GM19452 (cell line): ENCODE data around the gene STRA8.

Experiments
- ATAC-seq: cut with Tn5 transposase; IDR thresholded peaks from one replicate; pipeline ENCODE4 v1.9.1; 2021; ENCODE audit not compliant: unreplicated experiment

Gene STRA8

DNA sequence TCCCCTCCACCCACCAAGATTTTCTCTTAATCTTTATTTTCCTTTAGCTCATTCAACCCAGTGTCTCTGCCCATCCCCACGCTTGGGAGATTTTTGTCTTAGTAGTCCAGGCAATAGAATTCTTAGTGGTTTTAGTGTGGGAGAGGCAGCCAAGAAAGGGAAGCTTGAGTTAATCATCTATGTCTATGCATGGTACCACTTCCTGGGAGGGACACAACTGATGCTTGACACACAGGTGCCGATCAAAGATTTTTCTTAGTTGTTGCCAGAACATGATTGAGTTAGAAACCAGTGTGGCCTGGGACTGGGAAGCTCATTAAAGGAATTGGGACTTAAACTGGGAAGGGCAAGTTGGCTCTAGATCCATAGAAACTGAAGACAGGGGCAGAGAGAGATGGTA is 3.1 kb downstream of the STRA8 start:
- ATAC-seq: peak; percentile 86

DNA sequence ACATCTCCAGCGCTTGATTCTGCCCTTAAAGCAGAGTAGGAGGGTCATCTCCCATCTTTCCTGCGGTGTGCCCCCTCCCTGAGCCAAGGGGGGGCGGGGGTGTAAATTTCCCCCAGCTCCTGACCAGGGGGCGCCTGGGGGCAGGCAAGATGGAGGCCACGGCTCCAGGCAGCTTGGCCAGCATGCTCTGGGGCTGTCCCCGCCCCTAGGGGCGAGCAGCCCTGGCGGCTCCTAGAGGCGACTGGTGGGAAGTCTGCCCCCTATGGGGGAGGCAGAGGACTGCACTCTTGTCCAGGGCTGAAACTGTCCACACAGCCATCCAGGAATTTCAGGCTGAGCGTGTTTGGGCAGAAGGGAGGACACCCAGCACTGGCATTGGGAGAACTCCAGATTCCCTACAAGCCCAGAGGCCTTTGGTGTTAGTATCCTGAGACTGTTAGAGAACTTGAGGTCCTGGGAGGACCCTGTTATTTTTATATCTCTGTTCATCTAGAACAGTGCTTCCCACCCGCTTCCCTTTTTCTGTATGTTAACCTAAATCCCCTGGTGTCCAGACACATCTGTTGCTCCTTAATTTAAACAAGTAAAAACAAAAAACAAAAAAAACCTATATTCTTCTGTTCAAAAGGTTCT is 4.6 kb downstream of the STRA8 start:
- no peak for ATAC-seq

DNA sequence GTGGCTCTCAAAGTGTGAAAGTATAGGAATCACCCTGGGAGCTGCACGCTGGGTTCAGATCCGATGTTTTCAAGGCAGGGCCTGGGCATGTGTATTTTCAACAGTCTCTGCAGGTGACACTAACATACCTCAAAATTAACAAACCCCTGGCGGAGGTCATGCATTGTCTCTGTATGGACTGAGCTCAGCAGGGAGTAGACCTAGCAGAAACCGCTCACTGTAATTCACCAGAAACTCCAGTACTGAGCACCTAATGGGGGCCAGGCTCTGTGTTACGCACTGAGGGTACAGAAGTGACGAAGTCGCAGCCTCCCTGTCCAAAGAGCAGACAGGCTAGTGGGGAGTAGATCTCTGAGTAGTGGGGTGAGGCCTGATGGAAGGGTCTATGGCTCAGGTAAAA is 5.6 kb downstream of the STRA8 start:
- no peak for ATAC-seq

DNA sequence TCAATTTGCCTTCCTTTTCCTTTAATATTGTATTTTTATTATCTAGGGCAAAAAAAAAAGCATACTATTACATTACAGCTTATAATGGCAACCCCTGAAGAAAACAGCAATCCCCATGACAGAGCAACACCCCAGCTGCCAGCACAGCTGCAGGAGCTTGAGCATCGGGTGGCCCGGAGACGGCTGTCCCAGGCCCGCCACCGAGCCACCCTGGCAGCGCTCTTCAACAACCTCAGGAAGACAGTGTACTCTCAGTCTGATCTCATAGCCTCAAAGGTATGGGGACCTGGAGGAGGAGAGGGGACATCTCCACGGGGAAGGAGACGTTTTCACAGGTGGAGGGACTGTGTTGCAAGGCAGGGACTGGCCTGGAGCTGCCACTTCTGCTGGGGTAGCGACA is 6.8 kb downstream of the STRA8 start:
- no peak for ATAC-seq

DNA sequence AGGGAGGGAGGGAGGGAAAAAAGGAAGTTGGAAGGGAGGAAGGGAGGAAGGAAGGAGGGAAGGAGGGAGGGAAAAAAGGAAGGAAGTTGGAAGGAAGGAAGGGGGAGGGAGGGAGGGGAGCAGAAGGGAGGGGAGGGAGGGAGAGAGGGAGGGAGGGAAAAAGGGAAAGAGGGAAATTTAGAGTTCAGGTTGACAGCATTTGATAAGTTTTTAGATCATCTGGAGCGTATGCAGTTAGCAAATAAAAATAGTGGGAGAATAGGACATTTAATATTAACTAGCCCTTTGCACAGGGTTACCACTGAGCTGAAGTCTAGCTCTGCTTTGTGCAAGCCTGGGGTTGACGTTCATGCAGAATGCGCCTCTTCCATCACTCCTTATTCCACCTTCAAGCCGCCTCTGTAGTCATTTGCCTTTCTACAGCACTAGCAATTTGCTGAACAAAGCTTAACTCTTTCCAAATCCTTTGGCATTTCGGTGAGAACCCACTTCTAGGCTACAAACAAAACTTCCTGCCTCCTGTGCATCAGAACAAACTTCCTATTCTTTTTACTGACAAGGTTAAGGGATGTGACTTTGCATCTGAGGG is 8.6 kb downstream of the STRA8 start:
- ATAC-seq: no peak

DNA sequence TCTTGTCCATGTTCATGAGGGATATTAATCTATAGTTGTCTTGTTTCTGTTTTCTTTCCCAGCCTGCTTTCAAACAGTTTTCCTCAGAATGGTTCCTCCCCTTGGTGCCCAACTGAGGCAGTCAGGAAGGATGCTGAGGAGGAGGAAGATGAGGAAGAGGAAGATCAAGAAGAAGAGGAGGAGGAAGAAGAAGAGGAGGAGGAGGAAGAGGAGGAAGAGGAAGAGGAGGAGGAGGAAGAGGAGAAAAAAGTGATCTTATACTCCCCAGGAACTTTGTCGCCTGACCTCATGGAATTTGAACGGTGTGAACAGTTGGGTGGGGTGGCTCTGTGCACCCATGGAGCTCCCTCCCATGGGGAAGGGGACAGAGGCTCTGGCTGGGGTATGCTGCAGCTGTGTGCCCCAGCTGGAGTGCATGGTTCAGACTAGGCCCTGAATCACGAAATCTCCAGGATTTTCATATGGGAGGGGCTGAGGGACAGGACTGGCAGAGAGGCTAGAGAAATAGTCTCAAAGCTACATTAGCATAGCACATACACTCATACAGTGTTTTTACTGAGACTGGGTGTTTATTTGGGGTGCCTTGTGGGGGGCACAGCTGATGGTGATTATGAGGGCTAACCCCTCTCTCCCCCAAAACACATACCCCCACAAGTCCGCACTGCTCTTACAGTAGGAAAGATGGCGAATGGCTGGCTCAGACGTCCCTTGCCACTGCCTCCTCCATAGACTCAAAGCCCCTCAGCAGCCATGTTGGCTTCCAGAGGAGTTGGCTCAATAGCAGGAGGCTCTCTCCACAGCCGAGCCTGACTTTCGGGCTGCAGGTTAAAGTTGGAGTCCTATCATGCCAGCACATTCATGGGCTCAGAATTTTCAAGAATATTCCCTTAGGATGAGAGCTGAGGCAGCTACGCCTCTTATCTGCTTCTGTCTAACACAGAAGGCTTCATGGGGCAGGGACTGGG is 11.9 kb downstream of the STRA8 start:
- no peak for ATAC-seq

DNA sequence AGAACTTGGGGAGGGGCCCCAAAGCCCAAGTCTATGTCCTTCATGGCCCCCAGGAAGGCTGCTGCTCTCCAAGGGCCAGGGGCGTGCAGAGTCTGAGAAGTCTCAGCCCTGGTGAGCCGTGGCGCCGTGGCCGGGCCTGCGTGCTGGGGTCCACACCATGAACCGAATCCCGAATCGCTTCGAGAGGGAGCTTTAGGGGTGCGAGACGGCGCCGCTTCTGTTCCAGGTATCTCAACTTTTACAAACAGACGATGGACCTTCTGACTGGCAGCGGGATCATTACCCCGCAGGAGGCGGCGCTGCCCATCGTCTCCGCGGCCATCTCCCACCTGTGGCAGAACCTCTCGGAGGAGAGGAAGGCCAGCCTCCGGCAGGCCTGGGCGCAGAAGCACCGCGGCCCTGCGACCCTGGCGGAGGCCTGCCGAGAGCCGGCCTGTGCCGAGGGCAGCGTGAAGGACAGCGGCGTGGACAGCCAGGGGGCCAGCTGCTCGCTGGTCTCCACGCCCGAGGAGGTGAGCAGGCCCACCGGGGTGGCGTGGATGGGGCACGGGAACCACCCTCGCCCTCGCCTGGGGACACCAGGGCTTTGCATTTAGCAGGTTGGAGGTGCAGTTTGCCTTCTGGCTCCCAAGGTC is 12.7 kb downstream of the STRA8 start:
- ATAC-seq: no peak

DNA sequence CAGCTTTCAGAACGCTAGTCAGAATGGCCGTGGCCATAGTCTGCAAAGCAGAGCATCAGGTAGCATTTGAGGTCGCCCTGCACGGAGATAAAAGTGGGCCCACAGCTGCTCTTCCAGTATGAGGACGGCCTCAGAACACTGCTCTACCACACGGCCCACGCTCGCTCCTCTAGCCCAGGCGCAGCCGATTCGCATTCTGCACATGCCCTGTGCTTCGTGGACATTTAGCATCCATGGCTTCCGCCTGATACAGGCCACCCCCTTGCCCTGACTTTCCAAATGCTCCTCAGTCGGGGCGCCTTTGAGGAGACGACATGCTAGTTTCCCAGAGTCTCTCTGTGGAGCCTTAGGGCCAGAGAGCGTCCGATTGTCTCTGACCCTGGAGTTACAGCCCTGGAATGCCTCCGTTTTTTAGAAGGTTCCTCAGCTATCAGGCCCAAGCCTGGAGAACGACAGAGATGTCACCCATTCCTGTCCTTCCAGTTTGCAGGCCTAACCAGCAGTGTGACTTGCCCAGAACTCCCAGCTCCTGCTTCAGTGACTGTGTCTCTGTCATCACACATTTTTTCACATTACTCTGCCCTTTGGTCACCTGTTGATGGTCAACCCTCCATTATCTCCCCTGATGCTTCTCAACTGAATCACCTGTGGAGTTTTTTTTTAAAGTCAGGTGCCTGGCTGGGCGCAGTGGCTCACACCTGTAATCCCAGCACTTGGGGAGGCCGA is 14.3 kb downstream of the STRA8 start:
- no peak for ATAC-seq

DNA sequence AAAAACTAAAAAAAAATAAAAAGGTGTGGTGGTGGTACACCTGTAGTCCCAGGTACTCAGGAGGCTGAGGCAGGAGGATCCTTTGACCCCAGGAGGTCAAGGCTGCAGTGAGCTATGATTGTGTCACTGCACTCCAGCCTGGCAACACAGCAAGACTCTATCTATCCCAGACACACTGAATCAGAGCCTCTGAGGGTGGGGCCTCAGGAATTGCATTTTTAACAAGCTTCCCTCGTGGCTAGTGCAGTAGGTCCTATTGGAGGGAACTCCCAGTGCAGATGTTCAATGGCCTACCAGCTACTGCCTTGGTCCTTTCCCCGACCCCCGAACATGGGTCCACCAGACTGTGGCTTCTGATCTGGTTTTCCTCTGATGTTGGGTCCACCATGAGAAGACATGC is 14.9 kb downstream of the STRA8 start:
- no peak for ATAC-seq

DNA sequence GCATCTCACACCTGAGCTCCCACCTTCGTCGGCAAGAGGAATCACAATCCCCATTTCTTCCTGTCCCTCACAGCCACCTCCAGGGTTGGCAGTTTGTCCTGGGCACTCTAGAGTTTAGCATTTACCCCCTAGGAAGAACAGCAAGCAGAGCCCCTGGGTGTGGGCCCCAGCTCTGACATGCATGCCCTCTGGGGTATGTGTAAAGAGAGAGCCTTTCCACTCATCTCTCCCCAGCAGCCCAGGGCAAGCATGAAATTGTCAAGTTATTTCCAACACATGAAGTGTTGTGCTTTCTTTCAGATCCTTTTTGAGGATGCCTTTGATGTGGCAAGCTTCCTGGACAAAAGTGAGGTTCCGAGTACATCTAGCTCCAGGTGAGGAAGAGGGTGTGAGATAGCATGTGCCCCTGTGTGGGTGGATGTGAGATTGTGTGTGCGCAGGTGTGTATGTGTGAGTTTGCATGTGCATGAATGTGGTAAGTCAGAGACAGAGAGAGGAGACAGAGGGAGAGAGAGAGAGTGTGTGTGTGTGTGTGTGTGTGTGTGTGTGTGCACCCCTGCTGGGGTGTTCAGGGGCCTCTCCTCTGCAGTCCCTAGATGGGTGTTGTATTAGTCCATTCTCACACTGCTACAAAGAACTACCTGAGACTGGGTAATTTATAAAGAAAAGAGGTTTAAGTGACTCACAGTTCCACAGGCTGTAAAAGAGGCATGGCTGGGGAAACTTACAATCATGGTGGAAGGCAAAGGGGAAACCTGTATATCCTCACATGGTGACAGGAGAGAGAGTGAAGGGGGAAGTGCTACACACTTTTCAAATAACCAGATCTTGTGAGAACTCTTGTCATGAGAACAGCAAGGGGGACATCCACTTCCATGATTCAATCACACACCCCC is 18.1 kb downstream of the STRA8 start:
- no peak for ATAC-seq

DNA sequence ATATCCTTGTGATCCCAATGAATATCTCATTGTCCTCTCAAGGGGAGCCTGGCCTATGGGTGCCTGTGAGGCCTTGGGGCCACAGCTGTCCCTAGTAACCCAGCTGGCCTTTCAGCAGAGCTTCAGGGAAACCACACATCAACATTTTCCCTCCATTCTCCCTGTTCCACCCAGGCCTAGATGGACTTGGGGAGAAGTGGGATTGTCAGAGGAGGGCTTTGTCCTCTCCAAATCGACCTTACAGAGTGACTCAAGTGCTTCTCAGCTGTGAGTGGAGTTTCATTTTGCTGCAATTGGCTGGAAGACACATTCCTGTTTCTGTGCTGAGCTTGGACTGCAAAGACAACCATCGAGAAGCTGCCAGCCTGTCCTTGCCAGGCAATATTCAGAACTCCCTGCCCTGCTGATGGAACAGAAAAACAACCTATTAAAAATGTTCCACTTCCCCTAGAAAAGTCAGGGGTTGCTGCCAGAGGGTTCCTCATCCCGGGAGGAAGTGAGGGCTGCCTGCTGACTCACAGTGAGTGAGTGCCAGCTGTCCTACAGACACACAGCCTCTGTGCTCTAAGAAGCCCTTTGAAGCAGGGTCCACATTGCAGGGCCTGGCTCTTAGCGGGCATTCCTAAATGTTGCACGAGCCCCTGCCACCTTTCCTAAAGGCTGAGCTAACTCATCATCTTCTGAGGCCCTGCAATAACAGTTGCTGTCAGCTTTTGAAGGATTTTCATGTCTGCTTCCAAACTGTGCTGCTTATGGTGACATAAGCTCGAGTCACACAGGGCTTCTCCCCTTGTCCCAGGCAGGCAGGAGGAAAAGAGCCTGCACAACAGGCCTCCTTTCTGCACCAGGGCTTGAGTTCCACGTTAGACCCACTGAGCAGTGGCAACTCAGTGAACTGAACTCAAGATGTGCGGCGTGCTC is 20.5 kb downstream of the STRA8 start:
- no peak for ATAC-seq

DNA sequence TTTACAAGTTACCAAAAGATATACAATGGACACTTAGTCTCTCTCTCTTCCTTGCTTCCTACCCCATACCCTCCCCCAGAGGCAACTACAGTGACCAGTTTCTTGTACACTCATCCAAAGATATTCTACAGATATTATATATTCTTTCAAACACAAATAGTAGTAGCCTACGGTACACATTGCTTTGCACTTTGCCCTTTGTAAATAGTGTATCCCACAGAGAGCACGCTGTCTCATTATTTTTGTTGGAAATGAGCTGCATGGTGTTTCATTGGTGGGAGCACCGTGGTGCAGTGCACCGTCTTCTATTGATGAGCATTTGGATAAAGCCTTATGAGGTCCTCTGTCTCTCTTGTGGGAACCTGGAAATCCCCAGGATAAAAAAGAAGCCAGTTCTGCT is 24.2 kb downstream of the STRA8 start:
- ATAC-seq: no peak

DNA sequence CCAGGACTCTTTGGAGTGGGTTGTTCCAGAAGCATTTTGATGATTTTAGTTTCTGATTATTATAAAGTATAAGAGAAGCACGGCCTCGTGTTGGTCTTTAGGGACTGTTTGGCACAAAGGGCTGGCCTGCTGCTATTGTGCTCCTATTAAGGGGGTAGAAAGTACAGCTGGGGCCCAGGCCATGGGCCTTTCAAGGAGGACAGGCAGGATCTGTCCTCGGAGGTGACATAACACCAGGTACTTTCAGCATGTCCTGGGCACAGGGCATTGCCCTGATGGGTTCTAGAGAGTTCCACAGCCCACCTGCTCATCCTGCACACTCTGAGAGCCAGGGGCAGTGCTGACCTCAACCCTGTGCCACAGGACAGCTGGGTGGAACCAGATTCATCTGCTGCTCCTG is 24.9 kb downstream of the STRA8 start:
- ATAC-seq: no peak

DNA sequence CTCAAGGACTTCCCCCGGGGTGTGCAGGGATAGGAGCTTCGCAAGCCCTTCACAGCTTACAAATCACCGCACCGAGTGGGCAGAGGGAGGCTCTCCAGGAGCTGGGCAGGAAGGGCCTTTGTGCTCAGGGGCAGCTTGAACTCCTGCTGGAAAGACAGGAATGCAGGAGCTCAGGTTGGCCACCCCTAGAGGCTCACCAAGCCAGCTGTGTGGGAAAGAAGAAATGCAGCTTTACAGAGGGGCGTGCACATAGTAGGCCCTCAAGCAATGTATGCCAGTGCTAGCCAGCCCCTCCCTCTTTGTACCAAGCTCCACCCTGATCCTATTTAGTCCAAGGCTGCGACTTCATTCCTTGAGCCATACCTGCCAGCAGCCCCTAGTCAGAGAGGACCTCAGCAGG is 26.1 kb downstream of the STRA8 start:
- no peak for ATAC-seq

DNA sequence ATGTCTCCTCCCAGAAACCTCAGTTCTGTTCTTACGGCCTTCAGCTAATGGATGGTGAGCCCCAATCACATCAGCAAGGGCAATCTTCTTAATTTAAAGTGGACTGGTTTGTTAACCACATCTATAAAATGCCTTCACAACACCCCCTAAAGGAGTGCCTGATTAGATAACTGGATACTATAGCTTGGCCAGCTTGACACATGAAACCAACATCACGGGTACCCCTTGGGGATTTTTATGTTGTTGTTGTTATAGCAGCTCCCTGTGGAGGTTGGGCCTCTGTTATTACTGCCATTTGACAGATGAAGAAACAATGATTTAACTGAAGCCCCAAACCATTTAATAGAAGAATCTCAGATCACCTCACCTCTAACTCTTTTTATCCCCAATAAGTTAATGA is 26.8 kb downstream of the STRA8 start:
- ATAC-seq: no peak

DNA sequence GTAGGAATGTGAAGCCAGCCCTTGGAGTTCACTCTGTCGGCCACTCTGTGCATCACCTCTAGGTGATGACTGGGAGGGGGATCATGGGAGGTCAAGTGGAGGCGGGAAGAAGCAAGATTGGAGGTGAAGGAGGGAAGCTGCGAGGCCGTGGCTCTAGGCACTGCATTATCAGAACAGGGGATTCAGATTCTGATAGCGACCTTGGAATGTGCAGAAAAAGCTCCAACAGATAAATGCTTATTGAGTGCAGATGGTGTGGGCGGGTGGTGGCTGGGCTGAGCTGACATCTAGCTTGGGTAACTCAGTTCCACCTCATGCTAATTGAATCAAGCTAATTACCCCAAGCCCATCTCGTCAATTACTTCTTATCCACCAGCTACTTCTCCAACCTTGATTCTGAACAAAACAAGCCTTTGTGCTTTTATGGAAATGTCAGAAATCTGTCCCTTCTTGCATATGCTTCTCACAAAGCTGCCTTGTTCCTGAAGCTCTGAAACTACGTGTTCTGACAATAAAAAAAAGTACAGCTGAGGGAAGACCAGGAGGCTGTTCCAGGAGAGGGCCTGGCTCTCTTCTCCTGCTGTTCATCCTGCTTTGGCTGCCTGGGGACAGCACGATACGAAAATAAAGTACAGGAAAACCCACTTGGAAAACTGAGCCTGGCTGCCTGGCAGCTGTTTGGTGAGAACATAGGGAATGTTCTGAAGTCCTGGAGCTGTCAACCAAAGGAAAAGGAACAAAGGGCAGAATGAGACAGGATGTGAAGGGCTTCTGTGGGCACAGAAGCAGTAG is 27.5 kb downstream of the STRA8 start:
- no peak for ATAC-seq

DNA sequence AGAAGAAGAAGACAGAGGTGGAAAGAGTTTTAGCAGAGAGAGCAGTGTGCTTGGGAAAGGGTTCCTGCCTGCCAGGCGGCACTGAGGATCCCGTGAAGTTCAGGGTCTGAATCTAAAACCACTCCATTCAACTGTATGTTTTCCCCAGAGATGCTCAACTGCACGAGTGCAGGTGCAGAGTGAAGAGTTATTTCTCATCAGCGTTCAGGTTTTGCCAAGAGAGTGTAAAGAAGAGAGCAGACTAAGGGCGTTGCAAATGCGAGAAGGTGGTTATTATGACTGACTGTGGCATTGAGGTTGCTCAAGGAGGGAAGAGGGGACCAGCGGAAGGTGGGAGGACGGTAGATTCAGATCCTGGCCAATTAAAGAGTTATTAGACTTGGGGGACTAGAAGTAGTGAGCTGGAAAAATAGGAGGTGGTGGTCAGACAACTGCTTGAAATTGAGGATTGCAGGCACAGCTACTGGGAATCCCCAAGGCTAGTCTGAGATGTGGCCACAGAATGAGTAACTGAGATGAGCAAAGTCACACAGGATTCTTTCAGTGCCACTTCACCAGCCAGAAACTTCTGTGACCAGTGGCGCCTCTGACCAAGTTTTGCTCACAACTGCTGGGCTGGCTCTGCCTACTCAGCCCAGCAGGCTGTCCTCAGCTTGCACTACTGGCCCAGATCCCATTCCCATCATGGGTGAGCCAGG is 29.1 kb downstream of the STRA8 start:
- ATAC-seq: no peak
